Stomach smooth muscle (tissue), 2 donors: ENCODE data around the gene SPTBN1.

Source experiments
- H3K27ac ChIP-seq: one replicate; pipeline ENCODE4 v1.7.0; 2013; ENCODE audit warnings: mild to moderate bottlenecking, low read length, inconsistent platforms
- H3K27me3 ChIP-seq, 2 donors: one replicate each; pipeline ENCODE4 v1.7.0; 2013; ENCODE audit warnings: low read length in 2 of 2; ENCODE audit not compliant: insufficient read depth in 2 of 2, control insufficient read depth in 1 of 2
- H3K36me3 ChIP-seq, 2 donors: one replicate each; pipeline ENCODE4 v1.7.0; 2013; ENCODE audit warnings: low read length in 2 of 2; ENCODE audit not compliant: control insufficient read depth in 2 of 2, insufficient read depth in 2 of 2
- H3K4me1 ChIP-seq: one replicate; pipeline ENCODE4 v1.7.0; 2013; ENCODE audit warnings: low read length; ENCODE audit not compliant: control insufficient read depth, insufficient read depth
- H3K4me3 ChIP-seq, 2 donors: one replicate each; pipeline ENCODE4 v1.7.0; 2013; ENCODE audit warnings: low read length in 2 of 2
- H3K9ac ChIP-seq, 2 donors: one replicate each; pipeline ENCODE4 v1.7.0; 2013; ENCODE audit warnings: low read length in 2 of 2, mild to moderate bottlenecking in 1 of 2
- H3K9me3 ChIP-seq, 2 donors: one replicate each; pipeline ENCODE4 v1.7.0; 2013; ENCODE audit warnings: low read length in 2 of 2; ENCODE audit not compliant: control insufficient read depth in 2 of 2
- donor health status: healthy.
- donor health status: Pancreatic carcinoma.

The SPTBN1 gene

DNA sequence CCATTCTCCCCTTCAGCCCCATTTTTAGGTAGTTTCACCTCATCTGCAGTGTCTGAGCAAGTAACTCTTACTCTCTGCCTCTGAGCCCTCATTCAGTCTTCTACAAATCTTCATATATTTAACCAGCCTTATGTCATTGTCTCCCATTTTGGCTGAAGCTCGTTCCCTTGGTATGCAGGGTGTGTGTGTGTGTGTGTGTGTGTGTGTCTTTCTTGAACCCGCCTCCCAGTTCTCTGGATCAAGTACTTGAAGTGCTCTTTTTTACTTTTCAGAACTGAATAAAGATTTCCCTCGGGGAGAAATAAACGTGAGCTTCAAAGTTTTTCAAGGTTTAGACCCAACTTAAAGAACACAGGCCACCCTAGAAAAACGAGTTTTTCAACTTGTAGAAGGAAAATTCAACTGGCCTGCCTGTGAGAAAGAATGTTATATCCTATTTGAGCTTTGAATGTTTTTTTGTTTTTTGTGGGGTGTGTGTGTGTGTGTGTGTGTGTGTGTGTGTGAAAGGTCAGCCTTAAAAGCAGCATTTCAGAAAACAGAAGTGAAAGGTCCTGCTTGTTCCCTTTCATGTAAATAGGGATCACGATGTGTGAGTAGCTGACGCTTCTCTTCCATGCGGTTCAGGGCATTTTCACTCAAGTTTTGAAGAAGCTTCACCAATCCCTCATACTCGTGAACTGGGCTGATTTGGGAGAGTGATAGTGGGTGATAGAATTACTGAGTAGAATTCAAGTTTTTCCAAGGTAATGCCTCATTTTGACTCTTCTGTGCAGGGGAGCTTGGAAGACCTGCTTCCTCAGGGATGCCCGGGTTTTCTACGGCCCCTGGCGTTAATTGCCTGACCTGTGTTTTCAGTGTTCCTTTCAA lies 216.7 kb downstream of the SPTBN1 start:
- Histone ChIP-seq H3K4me1 (peaks cover 24% of the 10 kb centered on the region), H3K36me3 (peaks cover 9 to 13% of the 10 kb centered on the region in 2 donors), H3K4me3 (peak overlapping the region in 1 of 2 donors; percentile 40), H3K9ac (peak overlapping the region in 1 of 2 donors; percentile 36), H3K27ac (peak overlapping the region; percentile 79), H3K27me3 (no peaks in the 10 kb centered on the region), H3K9me3 (no peaks in the 10 kb centered on the region)

DNA sequence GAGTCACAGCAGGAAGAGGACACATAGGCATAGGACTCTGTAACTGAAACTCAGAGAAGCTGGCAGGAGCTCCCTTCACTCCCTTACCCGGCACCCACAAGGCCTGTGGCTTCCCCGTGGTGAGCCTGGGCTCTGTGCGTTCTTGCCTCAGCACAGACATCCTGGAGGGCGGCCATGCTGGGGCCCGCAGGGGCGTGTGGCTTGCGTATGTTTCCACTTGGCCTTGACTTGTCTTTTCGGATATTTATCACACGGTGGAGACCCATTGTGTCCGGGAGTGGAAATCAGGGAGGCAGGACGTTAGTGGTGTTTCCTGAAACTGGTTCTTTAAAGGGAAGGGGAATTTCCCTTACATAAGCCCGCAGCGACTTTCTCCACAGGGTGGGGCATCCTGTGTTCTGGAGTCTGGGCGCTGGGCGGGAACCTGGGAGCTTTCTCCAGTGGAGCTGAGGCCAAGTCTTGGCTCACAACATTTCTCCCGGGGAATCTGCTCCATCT lies 217.4 kb downstream of the SPTBN1 start:
- peaks cover 18% of the 10 kb centered on the region for H3K4me1 ChIP-seq
- H3K9ac ChIP-seq, result peak overlapping the region in 1 of 2 donors; percentile 36
- no peaks in the 10 kb centered on the region for H3K27me3 ChIP-seq
- H3K27ac ChIP-seq, result peak overlapping the region; percentile 79
- no peaks in the 10 kb centered on the region for H3K9me3 ChIP-seq
- H3K4me3 ChIP-seq, result peak overlapping the region in 1 of 2 donors; percentile 40
- peaks cover 3 to 7% of the 10 kb centered on the region in 2 donors for H3K36me3 ChIP-seq

DNA sequence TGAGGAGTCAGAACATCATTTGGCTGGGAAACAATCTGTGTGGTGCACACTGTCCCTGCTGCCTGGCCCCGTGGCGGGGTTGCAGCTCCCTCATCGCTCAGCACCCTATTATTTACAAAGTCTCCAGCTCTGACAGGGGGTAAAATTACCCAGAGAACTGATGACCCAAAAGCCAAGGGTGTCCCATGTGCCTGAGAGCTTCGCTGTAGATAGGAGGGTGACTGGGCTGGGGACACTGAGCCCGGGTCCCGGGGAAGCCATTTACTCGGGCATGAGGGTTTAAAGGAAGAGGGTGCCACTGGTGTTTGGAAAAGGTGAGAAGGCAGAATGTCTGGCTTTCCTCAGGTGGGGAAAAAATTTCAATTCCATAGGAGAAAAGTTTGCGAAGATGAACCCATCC lies 219.2 kb downstream of the SPTBN1 start:
- peaks cover 0 to 3% of the 10 kb centered on the region in 2 donors for H3K36me3 ChIP-seq
- no peak overlapping the region for H3K9ac ChIP-seq
- H3K27ac ChIP-seq, result no peak overlapping the region
- H3K4me3 ChIP-seq, result no peak overlapping the region
- H3K27me3 ChIP-seq, result no peaks in the 10 kb centered on the region
- H3K4me1 ChIP-seq, result peaks cover 14% of the 10 kb centered on the region
- no peaks in the 10 kb centered on the region for H3K9me3 ChIP-seq

DNA sequence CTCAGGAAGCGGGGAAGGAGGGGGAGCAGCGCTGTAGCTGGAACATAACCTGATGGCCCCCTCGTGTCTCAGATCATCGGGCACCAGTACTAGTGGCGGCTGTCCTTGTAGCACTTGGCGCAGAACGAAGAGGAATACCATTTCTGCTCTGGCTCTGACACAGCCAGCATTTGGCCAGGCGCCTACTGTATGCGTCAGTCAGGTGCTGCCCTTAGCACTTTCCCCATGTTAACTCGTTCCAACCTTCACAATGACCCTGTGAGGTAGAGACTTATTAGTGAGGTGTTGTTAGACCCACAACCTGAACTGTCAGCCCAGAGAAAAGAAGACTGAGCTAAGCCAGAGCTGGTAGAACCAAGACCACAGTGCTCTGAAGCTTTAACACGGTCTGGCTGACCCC lies 219.6 kb downstream of the SPTBN1 start:
- Histone ChIP-seq H3K27me3 (no peaks in the 10 kb centered on the region), H3K27ac (no peak overlapping the region), H3K4me3 (no peak overlapping the region), H3K9me3 (no peaks in the 10 kb centered on the region), H3K4me1 (peaks cover 14% of the 10 kb centered on the region), H3K9ac (no peak overlapping the region), H3K36me3 (no peaks in the 10 kb centered on the region)

DNA sequence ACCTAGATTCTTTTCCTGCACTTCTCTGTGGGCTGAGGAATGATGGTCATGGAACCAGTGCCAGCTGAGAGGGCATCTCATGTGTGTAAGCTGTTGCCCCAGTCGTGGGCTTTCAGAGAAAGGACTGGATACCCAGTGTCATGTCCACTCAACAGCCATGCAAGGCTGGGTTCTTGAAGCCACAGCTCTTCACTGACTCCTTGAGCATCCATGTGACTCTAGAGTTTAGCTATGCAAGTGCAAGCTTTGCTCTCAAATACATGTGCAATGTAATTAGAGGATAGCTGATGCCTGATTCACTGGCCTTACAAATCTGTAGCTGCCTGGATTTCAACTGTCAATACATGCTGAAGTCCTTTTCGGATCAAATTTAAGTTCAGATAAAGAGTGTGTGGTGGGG lies 220.5 kb downstream of the SPTBN1 start:
- no peak overlapping the region for H3K27ac ChIP-seq
- H3K4me3 ChIP-seq, result no peak overlapping the region
- no peaks in the 10 kb centered on the region for H3K9me3 ChIP-seq
- H3K4me1 ChIP-seq, result peaks cover 14% of the 10 kb centered on the region
- no peaks in the 10 kb centered on the region for H3K27me3 ChIP-seq
- H3K9ac ChIP-seq, result no peak overlapping the region
- no peaks in the 10 kb centered on the region for H3K36me3 ChIP-seq

DNA sequence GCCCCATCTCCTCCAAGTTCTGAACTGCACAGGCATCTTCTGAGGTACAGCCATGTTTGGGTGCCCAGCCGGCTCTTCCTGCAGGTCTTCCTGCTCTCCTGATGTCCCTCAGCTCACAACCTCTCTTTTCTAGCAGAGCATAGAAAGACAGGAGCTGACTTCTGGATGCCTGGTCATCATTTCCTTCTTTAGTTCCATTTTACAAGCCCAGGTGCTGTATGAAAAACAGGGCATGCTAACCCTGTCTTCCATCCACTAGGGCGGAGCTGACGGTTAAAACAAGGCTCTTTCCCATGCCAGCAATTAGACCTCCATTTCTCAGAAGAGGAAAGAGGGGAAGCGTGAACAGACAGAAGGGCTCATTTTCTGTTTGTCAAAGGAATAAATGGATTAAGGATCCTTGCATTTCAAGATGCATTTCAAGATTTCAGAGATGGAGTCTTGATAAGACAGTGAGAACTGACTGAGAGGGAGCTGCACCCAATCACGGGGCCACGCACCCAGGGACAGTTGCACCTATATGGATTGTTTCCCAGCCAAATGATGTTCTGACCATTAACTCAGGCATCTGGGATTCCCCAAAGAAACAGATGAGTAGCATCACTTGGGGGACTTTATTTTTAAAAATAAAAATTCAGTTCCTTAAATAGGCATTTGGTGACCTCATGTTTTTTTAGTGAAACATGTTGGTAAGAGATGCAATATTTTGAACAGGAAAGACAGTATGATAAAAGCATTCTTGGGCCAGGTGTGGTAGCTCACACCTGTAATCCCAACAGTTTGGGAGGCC lies 221.5 kb downstream of the SPTBN1 start:
- H3K27me3 ChIP-seq, result no peaks in the 10 kb centered on the region
- no peak overlapping the region for H3K9ac ChIP-seq
- H3K9me3 ChIP-seq, result no peaks in the 10 kb centered on the region
- H3K27ac ChIP-seq, result no peak overlapping the region
- peaks cover 14% of the 10 kb centered on the region for H3K4me1 ChIP-seq
- no peaks in the 10 kb centered on the region for H3K36me3 ChIP-seq
- no peak overlapping the region for H3K4me3 ChIP-seq

DNA sequence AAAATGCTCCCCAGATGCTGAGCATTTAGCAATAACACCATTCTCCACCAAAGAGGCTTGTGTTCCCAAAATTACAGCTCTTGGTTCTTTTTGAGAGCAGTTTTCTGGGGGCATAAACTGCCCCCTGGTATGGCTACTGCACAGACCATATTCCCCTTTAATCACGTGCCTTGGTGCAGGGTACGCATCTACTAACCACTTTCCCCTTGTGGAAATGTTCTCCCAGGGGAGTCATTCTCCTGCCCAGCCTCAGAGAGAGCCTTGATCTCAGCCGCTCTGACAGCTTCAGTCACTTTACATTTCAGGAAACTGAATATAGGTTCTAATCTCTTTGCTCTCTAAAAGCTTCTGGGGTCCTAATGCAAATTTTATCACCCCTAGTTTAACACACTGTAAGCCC lies 222.6 kb downstream of the SPTBN1 start:
- H3K36me3 ChIP-seq, result no peaks in the 10 kb centered on the region
- H3K4me3 ChIP-seq, result no peak overlapping the region
- H3K27me3 ChIP-seq, result no peaks in the 10 kb centered on the region

DNA sequence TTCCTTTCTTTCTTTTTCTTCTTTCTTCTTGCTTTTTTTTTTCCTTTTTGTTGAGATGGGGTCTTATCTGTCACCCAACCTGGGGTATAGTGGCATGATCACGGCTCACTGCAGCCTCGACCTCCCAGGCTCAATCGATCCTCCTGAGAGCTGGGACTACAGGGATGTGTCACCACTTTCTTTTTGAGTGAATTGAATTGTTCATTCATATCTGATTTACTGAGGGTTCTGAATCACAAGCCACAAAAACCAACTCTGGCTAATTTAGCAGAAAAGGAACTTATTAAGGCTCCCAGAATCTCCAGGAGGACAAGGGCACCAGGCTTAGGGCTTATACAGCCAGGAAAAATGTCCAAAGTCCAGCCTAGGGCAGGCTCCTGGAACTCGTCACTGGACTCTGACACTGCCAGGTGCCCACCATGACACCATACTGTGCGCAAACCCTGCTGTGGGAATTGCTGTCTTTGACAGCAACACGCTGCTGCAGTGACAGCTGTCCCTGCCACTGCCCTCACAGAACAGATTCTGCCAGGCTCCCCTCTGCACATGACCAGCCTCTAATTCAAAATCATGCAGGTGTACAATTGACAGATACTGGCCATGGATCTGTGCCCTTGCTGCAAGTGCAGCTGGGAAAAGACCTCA lies 224.4 kb downstream of the SPTBN1 start:
- no peak overlapping the region for H3K4me3 ChIP-seq
- H3K27ac ChIP-seq, result no peak overlapping the region
- H3K9ac ChIP-seq, result no peak overlapping the region
- no peaks in the 10 kb centered on the region for H3K27me3 ChIP-seq
- H3K4me1 ChIP-seq, result peaks cover 5% of the 10 kb centered on the region
- no peaks in the 10 kb centered on the region for H3K36me3 ChIP-seq
- no peaks in the 10 kb centered on the region for H3K9me3 ChIP-seq

More for the DNA sequence above, 222.6 kb downstream of the SPTBN1 start:
- Histone ChIP-seq H3K4me1 (peaks cover 9% of the 10 kb centered on the region), H3K9me3 (no peaks in the 10 kb centered on the region), H3K27ac (no peak overlapping the region), H3K9ac (no peak overlapping the region)

DNA sequence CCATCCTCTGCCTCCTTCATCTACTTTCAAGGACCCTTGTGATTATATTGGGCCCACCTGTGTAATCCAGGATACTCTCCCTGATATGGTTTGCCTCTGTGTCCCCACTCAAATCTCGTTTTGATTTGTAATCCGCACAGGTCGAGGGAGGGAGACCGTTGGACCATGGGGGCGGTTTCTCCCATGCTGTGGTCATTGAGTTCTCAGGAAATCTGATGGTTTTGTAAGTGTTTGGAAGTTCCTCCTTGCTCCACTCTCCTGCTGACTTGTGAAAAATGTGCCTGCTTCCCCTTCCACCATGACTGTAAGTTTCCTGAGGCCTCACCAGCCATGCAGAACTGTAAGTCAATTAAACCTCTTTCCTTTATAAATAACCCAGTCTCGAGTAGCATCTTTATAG lies 225.3 kb downstream of the SPTBN1 start:
- Histone ChIP-seq H3K27me3 (no peaks in the 10 kb centered on the region), H3K36me3 (no peaks in the 10 kb centered on the region)

DNA sequence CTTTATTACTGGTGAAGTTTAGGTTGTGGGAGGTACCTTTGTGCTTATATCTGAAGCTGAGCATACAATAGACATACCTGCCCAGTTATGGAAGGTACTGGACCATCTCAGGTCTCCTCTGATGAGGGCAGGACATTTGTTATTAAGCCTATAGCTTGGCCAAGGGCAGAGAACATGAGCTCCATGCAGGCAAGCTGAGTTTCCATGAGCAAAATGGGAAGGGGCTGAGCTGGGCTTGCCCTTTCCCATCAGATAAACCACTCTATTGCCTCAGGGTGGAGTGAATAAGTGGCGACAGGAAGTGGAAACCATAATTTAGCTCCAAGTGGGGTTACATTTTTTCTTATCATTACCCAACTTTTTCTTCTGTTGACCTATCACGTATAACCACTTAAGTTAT lies 227.5 kb downstream of the SPTBN1 start:
- Histone ChIP-seq H3K36me3 (no peaks in the 10 kb centered on the region), H3K9ac (no peak overlapping the region)

More for the DNA sequence above, 225.3 kb downstream of the SPTBN1 start:
- Histone ChIP-seq H3K9ac (no peak overlapping the region), H3K27ac (no peak overlapping the region), H3K9me3 (no peaks in the 10 kb centered on the region), H3K4me1 (peaks cover 3% of the 10 kb centered on the region), H3K4me3 (no peak overlapping the region)

More for the DNA sequence above, 227.5 kb downstream of the SPTBN1 start:
- Histone ChIP-seq H3K4me1 (peaks cover 3% of the 10 kb centered on the region), H3K27me3 (no peaks in the 10 kb centered on the region), H3K9me3 (no peaks in the 10 kb centered on the region), H3K4me3 (no peak overlapping the region), H3K27ac (no peak overlapping the region)
